ENCODE measurements around the gene PDIA3.

DNA sequence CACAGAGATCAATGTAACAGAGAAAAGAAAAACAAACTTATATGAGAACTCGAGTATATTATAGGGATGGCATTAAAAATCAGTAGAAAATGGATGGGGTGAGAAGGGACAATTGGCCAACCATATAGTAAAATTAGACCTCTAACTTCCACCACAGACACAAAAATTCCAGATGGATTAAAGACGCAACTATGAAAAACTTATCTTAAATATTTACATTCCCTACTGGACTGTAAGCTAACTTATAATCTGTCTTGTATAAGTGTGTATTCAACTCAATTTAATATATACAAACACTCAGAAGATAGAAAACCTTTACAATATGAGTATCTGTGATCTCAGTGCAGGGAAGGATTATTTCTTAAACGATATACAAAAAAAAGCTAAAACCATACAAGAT, 75.3 kb downstream of the PDIA3 start:
- TF ChIP-seq, protein P1, sequence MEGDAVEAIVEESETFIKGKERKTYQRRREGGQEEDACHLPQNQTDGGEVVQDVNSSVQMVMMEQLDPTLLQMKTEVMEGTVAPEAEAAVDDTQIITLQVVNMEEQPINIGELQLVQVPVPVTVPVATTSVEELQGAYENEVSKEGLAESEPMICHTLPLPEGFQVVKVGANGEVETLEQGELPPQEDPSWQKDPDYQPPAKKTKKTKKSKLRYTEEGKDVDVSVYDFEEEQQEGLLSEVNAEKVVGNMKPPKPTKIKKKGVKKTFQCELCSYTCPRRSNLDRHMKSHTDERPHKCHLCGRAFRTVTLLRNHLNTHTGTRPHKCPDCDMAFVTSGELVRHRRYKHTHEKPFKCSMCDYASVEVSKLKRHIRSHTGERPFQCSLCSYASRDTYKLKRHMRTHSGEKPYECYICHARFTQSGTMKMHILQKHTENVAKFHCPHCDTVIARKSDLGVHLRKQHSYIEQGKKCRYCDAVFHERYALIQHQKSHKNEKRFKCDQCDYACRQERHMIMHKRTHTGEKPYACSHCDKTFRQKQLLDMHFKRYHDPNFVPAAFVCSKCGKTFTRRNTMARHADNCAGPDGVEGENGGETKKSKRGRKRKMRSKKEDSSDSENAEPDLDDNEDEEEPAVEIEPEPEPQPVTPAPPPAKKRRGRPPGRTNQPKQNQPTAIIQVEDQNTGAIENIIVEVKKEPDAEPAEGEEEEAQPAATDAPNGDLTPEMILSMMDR (IDR thresholded peaks at IDR 0.05; ENCODE audit: insufficient read depth, low read length): no peak
- TF ChIP-seq POLR2AphosphoS5 (IDR thresholded peaks at IDR 0.05; ENCODE audit: low read depth): no peak

All from HL-60 (cell line).